Measurements from ENCODE around the gene RNF40.

GRCh38 chr16:30745082-30745481 lies 17.0 kb upstream of the RNF40 start:
- no peak for TF ChIP-seq EZH2 (IDR thresholded peaks at IDR 0.05; ENCODE audit: borderline replicate concordance, insufficient read depth, low read length, poor library complexity, severe bottlenecking)
- TF ChIP-seq SMC3 (conservative IDR thresholded peaks at IDR 0.05; ENCODE audit: poor library complexity) = no peak
- TF ChIP-seq, protein P1, sequence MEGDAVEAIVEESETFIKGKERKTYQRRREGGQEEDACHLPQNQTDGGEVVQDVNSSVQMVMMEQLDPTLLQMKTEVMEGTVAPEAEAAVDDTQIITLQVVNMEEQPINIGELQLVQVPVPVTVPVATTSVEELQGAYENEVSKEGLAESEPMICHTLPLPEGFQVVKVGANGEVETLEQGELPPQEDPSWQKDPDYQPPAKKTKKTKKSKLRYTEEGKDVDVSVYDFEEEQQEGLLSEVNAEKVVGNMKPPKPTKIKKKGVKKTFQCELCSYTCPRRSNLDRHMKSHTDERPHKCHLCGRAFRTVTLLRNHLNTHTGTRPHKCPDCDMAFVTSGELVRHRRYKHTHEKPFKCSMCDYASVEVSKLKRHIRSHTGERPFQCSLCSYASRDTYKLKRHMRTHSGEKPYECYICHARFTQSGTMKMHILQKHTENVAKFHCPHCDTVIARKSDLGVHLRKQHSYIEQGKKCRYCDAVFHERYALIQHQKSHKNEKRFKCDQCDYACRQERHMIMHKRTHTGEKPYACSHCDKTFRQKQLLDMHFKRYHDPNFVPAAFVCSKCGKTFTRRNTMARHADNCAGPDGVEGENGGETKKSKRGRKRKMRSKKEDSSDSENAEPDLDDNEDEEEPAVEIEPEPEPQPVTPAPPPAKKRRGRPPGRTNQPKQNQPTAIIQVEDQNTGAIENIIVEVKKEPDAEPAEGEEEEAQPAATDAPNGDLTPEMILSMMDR (IDR thresholded peaks at IDR 0.05; ENCODE audit: poor library complexity, severe bottlenecking) = no peak
- TF ChIP-seq EP300 (conservative IDR thresholded peaks at IDR 0.05; ENCODE audit: poor library complexity, severe bottlenecking) = no peak
- TF ChIP-seq MXI1 (conservative IDR thresholded peaks at IDR 0.05; ENCODE audit: poor library complexity, severe bottlenecking) = no peak
- TF ChIP-seq, protein P2, sequence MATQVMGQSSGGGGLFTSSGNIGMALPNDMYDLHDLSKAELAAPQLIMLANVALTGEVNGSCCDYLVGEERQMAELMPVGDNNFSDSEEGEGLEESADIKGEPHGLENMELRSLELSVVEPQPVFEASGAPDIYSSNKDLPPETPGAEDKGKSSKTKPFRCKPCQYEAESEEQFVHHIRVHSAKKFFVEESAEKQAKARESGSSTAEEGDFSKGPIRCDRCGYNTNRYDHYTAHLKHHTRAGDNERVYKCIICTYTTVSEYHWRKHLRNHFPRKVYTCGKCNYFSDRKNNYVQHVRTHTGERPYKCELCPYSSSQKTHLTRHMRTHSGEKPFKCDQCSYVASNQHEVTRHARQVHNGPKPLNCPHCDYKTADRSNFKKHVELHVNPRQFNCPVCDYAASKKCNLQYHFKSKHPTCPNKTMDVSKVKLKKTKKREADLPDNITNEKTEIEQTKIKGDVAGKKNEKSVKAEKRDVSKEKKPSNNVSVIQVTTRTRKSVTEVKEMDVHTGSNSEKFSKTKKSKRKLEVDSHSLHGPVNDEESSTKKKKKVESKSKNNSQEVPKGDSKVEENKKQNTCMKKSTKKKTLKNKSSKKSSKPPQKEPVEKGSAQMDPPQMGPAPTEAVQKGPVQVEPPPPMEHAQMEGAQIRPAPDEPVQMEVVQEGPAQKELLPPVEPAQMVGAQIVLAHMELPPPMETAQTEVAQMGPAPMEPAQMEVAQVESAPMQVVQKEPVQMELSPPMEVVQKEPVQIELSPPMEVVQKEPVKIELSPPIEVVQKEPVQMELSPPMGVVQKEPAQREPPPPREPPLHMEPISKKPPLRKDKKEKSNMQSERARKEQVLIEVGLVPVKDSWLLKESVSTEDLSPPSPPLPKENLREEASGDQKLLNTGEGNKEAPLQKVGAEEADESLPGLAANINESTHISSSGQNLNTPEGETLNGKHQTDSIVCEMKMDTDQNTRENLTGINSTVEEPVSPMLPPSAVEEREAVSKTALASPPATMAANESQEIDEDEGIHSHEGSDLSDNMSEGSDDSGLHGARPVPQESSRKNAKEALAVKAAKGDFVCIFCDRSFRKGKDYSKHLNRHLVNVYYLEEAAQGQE (IDR thresholded peaks at IDR 0.05; ENCODE audit: borderline replicate concordance) = no peak
- no peak for TF ChIP-seq POLR2AphosphoS5 (IDR thresholded peaks at IDR 0.05)
- TF ChIP-seq TAF1 (IDR thresholded peaks at IDR 0.05; ENCODE audit: low read depth) = no peak
- TF ChIP-seq RAD21 (conservative IDR thresholded peaks at IDR 0.05) = no peak
